IPS-NIHi7 (cell line): ENCODE measurements around the gene TPRG1L.
"Not testable (repeated sequence)": the region's sequence is repeated elsewhere in the genome, so short reads cannot be mapped to it uniquely, and the experiment has no call there.

Source experiments
- DNase-seq: peaks from one replicate; pipeline ENCODE4 v3.0.0; 2012; ENCODE audit warnings: mixed read lengths; ENCODE audit errors: extremely low spot score

The TPRG1L gene

DNA sequence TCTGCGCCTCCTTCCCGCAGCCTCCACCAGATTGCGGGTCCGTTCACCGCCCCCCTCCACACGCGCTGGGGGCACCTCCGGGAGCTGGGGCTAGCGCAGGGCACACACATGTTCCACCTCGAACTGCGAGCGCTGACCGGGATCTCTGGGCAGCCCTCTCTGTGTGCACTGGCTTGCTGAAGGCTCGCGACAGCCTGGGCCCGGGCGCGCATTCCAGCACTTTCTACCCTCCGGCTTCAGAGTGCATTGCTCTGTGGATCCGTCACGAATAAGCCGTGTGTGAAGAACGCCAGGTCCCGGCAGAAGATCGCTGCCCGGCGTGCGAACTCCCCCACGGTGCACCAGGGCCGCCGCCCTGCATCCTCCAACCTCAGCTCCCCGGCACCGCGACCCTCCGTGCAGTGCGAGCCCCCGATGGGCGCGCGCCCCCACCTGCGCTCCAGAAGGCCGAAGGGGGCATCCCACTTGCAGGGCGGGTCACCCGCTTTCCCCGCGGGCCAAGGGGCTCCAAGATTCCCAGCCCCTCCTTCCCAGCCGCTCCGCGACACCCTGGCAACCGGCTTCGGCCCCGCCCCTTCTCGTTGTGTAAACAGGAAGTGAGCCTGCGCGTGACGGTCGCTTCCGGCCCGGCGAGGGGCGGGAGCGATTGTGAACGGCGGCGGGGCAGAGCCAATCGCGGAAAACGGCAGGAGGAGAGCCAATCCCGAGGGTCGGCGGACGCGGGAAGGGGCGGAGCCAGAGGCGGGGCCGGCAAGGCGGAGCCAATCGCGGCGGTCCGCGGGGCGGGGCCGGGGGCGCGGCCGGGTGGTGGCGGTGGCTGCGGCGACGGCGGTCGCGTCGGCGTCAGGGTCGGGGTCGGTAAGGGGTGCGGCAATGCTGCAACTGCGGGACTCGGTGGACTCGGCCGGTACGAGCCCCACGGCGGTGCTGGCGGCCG lies at the start of gene TPRG1L:
TSS of gene TPRG1L (plus strand) at position 816 of the 937 bp plus-strand sequence. CDS start at position 874, 58 bp downstream.
- peak; percentile 99 for DNase-seq

DNA sequence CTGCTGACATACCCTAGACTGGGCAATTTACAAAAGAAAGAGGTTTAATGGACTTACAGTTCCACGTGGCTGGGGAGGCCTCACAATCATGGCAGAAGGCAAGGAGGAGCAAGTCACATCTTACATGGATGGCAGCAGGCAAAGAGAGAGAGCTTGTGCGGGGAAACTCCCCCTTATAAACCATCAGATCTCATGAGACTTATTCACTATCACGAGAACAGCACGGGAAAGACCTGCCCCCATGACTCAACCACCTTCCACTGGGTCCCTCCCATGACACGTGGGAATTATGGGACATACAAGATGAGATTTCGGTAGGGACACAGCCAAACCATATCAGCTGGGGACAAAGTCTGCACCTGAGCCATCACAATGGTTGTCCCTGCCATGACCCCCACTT lies 49.3 kb upstream of the TPRG1L start:
- DNase-seq, result not testable (repeated sequence)

DNA sequence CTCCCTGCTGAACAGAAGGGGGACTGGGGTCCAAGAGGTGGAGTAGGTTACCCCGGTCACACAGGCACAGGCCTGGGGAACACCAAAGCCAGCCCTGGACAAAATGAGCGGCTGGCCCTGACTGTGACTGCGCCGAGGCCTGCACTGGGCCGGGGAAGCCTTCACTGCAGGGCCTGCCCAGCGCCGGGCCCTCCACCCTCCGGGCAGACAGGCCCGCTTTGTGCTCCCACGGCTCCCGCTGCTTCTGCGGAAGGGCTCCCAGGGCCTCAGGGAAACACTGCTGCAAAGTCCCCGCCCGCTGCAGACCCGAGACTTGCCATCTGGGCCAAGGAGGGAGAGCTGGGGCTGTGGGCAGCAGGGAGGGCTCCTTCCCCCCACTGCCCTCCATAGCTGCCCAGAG lies 48.8 kb upstream of the TPRG1L start:
- no peak for DNase-seq

DNA sequence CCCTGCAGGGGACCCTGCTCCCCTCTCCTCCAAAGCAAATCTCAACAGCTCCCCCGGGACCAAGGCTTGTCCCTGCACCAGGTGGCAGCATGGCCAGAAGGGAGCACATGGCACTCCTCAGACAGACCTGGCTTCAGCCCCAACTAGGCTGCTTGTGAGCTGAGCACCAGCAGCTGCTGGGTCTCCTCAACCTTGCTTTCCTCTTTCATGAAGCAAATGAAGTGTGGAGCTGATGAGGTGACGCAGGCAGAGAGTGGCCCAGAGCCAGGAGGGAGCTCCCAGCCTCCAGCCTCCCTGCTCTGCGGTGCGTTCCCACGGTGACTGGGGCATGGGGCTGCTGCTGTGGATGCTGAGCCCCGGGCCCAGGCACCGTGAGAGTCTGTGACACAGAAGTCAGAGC lies 47.5 kb upstream of the TPRG1L start:
- no peak for DNase-seq

DNA sequence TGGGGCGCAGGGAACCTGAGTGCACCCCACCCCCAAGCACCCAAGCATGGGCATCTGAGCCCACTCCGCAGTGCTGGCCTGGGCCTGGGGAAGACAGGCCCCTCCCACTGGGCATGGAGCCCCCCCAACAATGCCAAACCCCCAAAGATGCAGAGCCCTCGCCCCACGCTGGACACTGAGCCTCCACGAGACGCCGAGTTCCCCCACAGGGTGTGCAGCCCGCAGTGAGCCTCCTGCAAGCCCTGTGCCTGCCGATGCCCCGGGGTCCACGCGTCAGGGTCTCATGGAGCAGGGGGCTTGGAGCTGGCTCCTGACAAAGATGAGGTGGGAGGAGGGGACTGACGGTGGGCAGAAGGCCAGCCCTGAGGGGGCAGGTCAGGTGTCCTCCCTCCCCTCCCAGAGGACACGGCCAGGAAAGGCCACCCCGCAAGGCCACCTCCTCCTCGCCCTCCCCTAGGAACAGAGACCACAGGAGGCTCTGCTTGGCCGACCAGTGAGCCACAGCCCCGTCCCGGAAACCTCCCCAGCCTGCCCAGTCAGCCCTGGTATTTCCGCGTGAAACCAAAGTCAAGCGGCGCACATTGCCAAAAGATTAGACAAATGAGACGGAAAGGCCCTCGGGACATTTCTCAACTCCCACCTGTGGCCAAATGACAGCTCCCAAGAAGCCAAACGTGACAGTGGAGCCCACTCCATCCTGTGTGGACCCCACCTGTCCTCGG lies 46.9 kb upstream of the TPRG1L start:
- DNase-seq, result no peak

DNA sequence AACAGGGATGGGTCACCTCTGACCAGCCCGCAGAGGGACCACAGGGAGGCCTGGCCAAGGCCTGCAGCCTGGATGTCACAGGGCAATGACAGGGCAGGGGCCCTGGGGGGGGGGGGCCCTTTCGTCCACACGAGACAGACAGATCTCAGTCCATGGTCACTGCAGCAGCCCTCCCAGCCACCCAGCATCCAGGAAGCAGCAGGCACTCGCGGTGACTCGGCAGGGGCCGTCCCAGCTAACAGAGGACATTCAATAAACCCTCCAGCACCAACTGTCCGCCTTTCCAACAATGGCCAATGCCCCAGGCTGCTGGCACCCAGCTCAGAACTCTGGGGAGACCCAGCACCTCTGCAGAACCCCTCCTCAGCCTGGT lies 46.4 kb upstream of the TPRG1L start:
- DNase-seq, result no peak

DNA sequence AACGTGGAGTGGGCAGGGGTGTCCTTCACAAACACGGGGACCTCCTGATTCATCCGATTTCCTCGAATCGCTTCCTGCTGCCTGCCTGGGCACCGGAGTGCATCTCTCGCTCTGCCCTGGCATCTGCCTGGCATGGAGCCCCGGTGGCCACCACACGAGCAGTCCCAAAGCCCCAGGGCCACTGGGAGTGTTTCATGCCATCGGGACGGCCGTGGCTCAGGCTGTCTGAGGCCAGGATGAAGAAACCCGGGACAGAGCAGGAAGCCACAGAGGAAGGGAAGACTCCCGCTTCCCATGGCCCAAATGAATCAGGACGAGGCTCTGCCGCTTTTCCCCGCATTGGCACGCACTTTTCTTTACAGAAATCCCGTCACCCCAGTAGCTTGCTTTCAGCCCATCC lies 45.9 kb upstream of the TPRG1L start:
- no peak for DNase-seq

DNA sequence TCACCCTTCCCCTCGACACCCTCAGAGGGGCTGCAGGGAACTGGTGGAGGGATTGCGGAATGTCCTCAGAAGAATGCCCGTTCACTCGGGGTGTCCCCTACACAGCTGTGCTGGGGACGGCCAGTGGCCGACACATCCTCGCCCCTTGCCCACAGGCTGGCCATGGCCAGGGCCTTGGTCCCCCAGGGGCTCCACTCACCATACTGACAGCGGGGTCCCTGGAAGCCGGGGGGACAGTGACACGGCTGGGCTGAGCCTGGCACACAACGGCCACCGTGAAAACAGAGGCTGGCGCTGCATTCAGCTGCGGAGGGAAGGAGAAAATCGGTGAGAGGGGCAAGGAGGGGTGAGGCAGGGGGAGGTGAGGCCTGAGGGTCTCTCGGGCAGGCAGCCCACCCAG lies 45.2 kb upstream of the TPRG1L start:
- no peak for DNase-seq

DNA sequence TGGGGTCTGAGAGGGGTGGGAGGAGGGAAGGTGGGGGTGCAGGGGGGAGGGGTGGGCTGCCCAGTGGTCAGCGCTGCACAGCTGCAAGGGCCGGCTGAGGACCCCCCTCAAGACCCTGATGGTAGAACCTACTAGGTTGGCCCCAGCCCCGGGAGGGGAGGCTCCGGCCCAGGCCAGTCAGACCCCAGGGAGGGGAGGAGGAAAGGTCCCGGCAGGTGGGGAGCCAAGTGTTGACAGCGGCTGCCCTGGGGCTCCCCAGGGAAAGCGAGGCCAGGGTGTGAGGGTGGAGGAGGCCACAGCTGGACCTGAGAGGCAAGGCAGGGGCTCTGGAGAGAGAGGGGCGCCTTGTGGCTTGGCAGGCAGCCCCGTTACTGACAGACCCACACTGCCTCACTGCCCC lies 44.6 kb upstream of the TPRG1L start:
- no peak for DNase-seq

DNA sequence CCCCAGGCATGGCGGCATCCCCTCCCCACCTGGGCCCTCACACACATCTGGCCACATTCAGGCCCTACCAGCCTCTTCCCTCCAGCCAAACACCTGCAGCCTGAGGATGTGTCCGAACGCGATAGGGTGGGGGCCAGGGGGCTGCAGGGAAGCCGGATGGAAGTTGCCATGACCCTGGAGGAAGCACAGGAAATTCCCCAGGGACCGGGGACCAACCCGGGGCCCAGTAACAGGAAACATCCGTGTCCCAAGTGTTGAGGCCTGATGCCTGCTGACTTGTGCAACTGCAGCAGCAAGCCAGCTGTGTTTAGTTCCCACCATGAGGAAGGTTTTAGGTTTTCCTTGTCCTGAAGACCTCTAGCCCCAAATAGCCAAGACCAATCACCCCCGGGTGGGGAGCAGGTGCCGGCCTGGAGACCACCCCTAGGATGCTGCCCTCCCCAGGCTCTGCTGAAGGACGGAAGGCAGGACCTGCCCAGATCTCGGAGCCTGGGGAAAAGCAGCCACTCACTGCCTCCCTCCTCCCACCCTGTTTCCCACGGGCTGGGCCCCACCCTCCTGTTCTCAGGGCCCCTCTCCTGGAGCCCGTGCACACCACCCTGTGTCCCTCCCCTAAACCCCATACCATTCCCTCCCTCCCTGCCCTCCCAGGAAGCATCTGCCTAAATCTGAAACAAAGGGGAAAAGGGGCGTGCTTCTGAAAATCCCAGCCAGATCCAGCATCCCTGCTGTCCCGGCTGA lies 43.3 kb upstream of the TPRG1L start:
- DNase-seq, result no peak

DNA sequence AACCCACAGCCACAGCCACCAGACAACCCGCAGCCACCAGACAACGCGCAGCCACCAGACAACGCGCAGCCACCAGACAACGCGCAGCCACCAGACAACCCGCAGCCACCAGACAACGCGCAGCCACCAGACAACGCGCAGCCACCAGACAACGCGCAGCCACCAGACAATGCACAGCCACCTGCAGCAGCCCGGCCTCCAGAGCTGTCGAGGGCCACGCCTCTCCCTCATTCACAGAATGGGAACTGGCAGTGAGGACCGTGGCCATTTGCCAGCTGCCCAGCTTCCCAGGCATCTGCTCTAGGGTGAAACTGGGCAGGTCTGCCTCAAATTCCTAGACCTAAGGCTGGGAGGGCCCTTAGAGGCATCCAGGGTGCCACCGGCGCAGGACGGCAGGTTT lies 41.1 kb upstream of the TPRG1L start:
- DNase-seq, result not testable (repeated sequence)

DNA sequence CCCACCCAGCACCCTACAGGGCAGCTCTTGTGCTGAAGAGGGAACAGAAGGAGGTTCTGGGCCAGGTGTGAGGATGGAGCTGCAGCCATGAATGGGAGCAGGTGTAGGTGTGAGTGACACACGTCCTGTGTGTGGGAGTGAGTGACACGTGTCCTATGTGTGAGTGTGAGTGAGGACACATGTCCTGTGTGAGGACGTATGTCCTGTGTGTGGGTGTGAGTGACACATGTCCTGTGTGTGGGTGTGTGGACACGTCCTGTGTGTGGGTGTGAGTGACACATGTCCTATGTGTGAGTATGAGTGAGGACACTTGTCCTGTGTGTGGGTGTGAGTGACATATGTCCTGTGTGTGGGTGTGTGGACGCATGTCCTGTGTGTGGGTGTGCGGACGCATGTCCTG lies 39.9 kb upstream of the TPRG1L start:
- no peak for DNase-seq

DNA sequence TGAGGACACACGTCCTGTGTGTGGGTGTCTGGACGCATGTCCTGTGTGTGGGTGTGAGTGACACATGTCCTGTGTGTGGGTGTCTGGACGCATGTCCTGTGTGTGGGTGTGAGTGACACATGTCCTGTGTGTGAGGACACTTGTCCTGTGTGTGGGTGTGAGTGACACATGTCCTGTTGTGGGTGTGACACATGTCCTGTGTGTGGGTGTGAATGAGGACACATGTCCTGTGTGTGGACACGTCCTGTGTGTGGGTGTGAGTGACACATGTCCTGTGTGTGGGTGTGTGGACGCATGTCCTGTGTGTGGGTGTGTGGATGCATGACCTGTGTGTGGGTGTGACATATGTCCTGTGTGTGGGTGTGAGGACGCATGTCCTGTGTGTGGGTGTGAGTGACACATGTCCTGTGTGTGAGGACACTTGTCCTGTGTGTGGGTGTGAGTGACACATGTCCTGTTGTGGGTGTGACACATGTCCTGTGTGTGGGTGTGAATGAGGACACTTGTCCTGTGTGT lies 39.4 kb upstream of the TPRG1L start:
- DNase-seq, result not testable (repeated sequence)

DNA sequence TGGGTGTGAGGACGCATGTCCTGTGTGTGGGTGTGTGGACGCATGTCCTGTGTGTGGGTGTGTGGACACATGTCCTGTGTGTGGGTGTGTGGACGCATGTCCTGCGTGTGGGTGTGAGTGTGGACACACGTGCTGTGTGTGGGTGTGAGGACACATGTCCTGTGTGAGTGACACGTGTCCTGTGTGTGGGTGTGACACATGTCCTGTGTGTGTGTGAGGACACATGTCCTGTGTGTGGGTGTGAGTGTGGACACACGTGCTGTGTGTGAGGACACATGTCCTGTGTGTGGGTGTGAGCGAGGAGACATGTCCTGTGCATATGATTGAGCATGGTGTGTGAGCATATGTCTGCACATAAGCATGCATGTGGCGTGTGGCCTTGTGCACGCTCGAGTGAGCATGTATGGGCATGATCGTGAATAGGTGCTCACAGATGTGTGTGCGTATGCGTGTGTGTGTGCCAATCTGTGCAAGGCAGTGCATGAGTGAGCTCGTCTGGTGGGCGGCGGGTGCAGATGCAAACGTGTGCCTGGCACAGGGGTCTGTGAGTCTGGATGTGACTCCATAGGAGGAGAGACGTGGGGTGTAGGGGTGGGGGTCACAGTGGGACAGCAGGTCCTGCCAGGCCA lies 38.8 kb upstream of the TPRG1L start:
- DNase-seq, result no peak

DNA sequence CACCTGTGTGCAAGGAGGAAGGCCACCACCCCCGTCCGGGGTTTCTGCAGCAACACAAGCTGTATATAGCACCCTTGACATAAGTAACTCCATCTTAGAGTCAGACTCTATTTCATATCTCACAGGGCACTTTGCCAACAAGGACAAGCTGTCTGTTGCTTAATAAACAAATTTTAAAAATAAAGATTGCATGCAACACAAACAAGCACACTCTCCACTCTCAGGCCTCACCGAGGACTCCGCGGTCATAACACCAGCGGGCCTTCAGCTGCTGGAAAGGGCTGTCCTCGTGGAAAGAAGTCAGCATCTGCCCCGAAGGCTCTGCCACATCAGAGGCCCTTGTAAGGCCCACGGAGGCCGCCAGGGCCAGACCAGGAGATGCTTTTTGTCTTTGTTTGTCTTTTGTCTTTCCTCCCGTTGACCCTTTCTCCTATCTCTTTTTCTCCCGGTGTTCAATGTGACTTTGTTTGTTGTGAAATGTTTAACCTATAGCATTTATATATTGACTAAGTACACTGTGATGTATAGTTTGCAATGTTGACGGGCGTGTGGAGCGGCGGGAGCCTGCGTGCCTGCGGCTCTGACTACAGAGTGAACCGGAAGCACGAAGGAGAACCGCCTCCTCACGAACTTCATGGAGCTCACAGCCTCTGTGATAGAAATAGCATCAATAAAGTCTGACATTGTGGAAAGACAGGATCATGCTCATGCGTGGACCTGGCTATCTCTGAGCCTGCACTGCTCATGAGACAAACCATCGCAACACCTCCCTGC lies 37.6 kb upstream of the TPRG1L start:
- DNase-seq, result no peak

DNA sequence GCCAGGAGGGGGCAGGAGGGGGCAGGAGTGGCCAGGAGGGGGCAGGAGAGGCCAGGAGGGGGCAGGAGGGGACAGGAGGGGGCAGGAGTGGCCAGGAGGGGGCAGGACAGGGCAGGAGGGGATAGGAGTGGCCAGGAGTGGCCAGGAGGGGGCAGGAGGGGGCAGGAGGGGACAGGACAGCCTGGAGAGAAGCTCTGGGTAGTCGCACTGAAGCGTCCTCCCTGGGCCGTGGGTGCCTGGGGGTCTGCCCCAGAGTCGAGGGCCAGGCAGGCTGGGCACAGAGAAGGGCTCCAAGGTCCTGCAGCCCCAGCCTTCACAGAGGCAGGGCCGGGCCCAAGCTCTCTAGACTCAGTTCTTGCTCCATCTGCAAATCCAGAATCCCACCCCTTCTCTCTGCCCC lies 36.4 kb upstream of the TPRG1L start:
- DNase-seq, result no peak

DNA sequence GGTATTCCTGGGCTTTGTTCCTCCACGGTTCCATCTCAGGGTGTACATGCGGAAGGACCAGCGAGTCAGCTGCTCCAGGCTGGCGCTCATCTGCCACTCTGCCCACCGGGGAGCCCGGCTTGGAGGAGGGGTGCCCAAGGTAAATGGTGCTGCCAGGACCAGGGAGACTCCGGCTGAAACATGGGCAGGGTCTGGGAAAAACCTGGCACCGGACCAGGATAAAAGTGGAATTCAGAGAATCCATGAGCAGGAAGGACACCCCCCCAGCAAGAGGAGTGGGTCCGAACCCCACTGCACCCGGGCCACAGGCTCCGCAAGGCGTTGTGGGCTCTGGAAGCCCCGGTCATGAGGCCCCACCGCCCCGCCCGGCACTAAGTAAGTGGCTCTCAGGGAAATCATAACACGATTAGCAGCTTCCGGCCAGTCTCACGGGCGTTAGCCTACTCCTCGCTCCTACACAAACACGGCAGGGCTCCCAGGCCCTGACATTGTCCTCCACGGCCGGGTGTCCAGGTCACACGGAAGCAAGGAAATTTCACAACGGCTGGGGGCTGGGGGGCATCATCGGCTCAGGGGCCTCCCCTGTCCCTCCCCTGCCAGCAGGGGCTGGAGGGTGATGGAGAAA lies 34.6 kb upstream of the TPRG1L start:
- DNase-seq, result no peak

DNA sequence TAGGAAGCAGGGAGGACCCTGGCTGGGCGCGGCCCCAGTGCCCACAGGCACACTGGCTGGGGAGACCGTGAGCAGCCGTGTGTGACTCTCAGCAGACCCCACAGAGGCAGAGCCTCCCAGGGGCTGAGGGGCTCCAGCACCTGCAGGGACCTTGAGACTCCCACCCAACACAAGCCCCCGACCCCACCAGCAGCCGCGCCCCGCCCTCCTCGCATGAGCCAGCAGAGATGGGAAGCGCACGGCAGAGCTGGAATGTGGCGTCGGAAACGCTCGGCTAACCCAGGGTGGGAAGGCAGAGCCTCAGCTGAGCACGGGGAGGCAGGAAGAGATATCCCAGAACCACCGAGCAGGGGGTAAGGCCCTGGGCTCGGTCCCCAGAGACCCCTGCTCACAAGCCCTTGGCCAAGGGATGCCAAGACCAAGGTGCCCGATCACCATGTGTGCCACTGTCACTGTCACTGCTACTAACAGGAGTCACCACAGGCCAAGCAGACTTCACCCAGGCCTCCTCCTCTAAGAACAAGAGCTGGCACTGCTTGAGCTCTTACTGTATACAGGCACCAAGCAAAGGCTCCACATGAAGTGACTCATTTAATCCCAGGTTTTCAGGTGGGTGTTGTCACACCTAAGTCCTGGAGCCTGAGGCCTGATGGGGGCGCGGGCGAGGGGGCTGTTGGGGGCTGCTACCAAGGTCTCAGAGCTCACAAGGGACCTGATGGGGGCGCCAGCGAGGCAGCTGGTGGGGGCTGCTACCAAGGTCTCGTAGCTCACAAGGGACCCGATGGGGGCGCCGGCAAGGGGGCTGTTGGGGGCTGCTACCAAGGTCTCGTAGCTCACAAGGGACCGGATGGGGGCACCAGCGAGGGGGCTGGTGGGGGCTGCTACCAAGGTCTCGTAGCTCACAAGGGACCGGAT lies 33.6 kb upstream of the TPRG1L start:
- DNase-seq, result peak; percentile 53

DNA sequence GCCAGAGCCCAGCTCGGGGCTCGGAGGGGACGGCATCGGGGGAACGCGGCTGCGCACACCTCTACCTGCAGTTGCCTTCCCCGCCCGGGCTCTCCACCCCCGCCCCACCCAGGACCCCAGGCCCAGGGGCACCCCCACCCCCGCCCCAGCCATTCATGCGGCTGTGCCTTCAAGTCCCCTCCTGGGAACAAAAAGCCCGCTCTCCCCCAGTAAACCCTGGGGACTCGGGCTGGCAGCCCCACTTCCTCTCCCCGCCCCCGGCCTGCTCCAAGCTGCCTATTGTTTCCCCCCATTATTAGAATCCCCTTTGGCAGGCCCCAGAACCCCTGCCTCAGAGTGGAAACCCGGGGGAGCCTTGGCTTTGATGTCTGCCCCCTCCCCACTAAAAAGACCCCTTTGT lies 31.5 kb upstream of the TPRG1L start:
- no peak for DNase-seq
